Liver (tissue), 9 donors: Measurements from ENCODE around the gene CBL. TPM values are rescaled to one million over a fixed set of nuclear protein-coding genes. Genes with fewer than 3 reads are reported as not detected.

Experiments
- DNase-seq: peaks from one replicate; pipeline ENCODE4 v3.0.0-alpha.2; 2017; ENCODE audit warnings: low spot score
- H3K27ac ChIP-seq, 2 donors: one replicate each; pipeline ENCODE4 v1.7.0; 2013; ENCODE audit warnings: inconsistent platforms in 2 of 2, low read length in 2 of 2, control low read depth in 1 of 2, low read depth in 1 of 2, mild to moderate bottlenecking in 1 of 2
- H3K27me3 ChIP-seq, 4 donors: one replicate each; pipeline versions ENCODE4 v1.6.1 to v1.7.0; 2013; ENCODE audit warnings: low read length in 3 of 4, inconsistent platforms in 1 of 4, mild to moderate bottlenecking in 1 of 4, moderate library complexity in 1 of 4; ENCODE audit not compliant: control insufficient read depth in 4 of 4, insufficient read depth in 4 of 4
- H3K36me3 ChIP-seq, 4 donors: one replicate each; pipeline versions ENCODE4 v1.6.1 to v1.7.0; 2013; ENCODE audit warnings: low read length in 3 of 4, mild to moderate bottlenecking in 3 of 4, low read depth in 1 of 4, moderate library complexity in 1 of 4; ENCODE audit not compliant: control insufficient read depth in 4 of 4, insufficient read depth in 3 of 4
- H3K4me1 ChIP-seq, 4 donors: one replicate each; pipeline versions ENCODE4 v1.6.1 to v1.7.0; 2013; ENCODE audit warnings: low read length in 3 of 4, mild to moderate bottlenecking in 3 of 4, moderate library complexity in 1 of 4; ENCODE audit not compliant: control insufficient read depth in 4 of 4, insufficient read depth in 4 of 4
- H3K4me3 ChIP-seq, 3 donors: one replicate each; pipeline versions ENCODE4 v1.6.1 to v1.7.0; 2013; ENCODE audit warnings: low read length in 3 of 3, control low read depth in 1 of 3, low read depth in 1 of 3, mild to moderate bottlenecking in 1 of 3
- H3K9ac ChIP-seq, 2 donors: one replicate each; pipeline ENCODE4 v1.7.0; 2013; ENCODE audit warnings: low read length in 2 of 2, mild to moderate bottlenecking in 2 of 2, moderate library complexity in 2 of 2, control low read depth in 1 of 2, low read depth in 1 of 2
- H3K9me3 ChIP-seq, 4 donors: one replicate each; pipeline versions ENCODE4 v1.6.1 to v1.7.0; 2013; ENCODE audit warnings: low read length in 3 of 4; ENCODE audit not compliant: control insufficient read depth in 4 of 4
- ATF3 ChIP-seq: IDR thresholded peaks from 2 replicates; pipeline ENCODE4 v1.6.1; 2016; ENCODE audit warnings: antibody characterized with exemption
- CTCF ChIP-seq: fragments of 150-350 bp; IDR thresholded peaks from 2 replicates; pipeline ENCODE4 v1.5.1; 2017; ENCODE audit warnings: improper control_type of control experiment, low read depth, low read length; ENCODE audit not compliant: missing input control
- EGR1 ChIP-seq, 2 donors: IDR thresholded peaks; 2 replicates each; pipeline ENCODE4 v1.6.1; 2016 to 2018; ENCODE audit warnings: antibody characterized with exemption in 2 of 2, low read depth in 2 of 2
- FOXA1 ChIP-seq: IDR thresholded peaks from 2 replicates; pipeline ENCODE4 v1.6.1; 2016; ENCODE audit warnings: antibody characterized with exemption
- FOXA2 ChIP-seq: IDR thresholded peaks from 2 replicates; pipeline ENCODE4 v1.6.1; 2016; ENCODE audit warnings: antibody characterized with exemption
- GABPA ChIP-seq, 2 donors: IDR thresholded peaks in 1 of 2; conservative IDR thresholded peaks in 1 of 2; 2 replicates each; pipeline ENCODE4 v1.6.1; 2016; ENCODE audit warnings: antibody characterized with exemption in 2 of 2, mild to moderate bottlenecking in 1 of 2, moderate library complexity in 1 of 2
- HNF4A ChIP-seq, 2 donors: conservative IDR thresholded peaks; 2 replicates each; pipeline ENCODE4 v1.6.1; 2016; ENCODE audit warnings: antibody characterized with exemption in 2 of 2, mild to moderate bottlenecking in 2 of 2
- HNF4G ChIP-seq: IDR thresholded peaks from 2 replicates; pipeline ENCODE4 v1.6.1; 2016; ENCODE audit warnings: antibody characterized with exemption
- JUND ChIP-seq, 2 donors: IDR thresholded peaks; 2 replicates each; pipeline ENCODE4 v1.6.1; 2016; ENCODE audit warnings: antibody characterized with exemption in 2 of 2
- MAX ChIP-seq: IDR thresholded peaks from 2 replicates; pipeline ENCODE4 v1.6.1; 2016; ENCODE audit warnings: antibody characterized with exemption
- NR2F2 ChIP-seq: IDR thresholded peaks from 2 replicates; pipeline ENCODE4 v1.6.1; 2016; ENCODE audit warnings: antibody characterized with exemption
- RAD21 ChIP-seq, 2 donors: IDR thresholded peaks; 2 replicates each; pipeline ENCODE4 v1.6.1; 2016; ENCODE audit warnings: antibody characterized with exemption in 2 of 2, mild to moderate bottlenecking in 2 of 2
- REST ChIP-seq: IDR thresholded peaks from 2 replicates; pipeline ENCODE4 v1.6.1; 2016; ENCODE audit warnings: antibody characterized with exemption, mild to moderate bottlenecking
- RXRA ChIP-seq, 2 donors: IDR thresholded peaks; 2 replicates each; pipeline ENCODE4 v1.6.1; 2017 to 2018; ENCODE audit warnings: antibody characterized with exemption in 2 of 2, mild to moderate bottlenecking in 1 of 2
- SP1 ChIP-seq: IDR thresholded peaks from 2 replicates; pipeline ENCODE4 v1.6.1; 2018; ENCODE audit warnings: antibody characterized with exemption, mild to moderate bottlenecking
- TAF1 ChIP-seq: conservative IDR thresholded peaks from 2 replicates; pipeline ENCODE4 v1.6.1; 2016; ENCODE audit warnings: antibody characterized with exemption, mild to moderate bottlenecking
- YY1 ChIP-seq: IDR thresholded peaks from 2 replicates; pipeline ENCODE4 v1.6.1; 2016; ENCODE audit warnings: antibody characterized with exemption, mild to moderate bottlenecking
- ZBTB33 ChIP-seq: IDR thresholded peaks from 2 replicates; pipeline ENCODE4 v1.6.1; 2016; ENCODE audit warnings: antibody characterized with exemption
- WGBS: extraction: QIAGEN DNeasy Blood & Tissue Kit; methylation state at CpG from one replicate; pipeline ENCODE4 v1.1.7; 2013; 5-methylcytosine and 5-hydroxymethylcytosine counted together
- polyA plus RNA-seq, 2 donors: library from polyadenylated mRNA; stranded (reverse) in 1 of 2; unstranded in 1 of 2; fragments of 200-250 nt in 1 of 2; fragments of >200 nt in 1 of 2; fragmentation: Nextera tagmentation in 1 of 2; extraction: Ambion mirVana in 1 of 2; gene quantifications; one replicate each; pipeline versions ENCODE4 v1.2.1 to v1.2.3, GENCODE V29; 2013 to 2015
- total RNA-seq, 2 donors: library from RNA; depleted of rRNA; stranded (reverse); fragments of >200 nt; gene quantifications; one replicate each; pipeline ENCODE4 v1.2.3, GENCODE V29; 2014
- donor health status: healthy.
- donor health status: healthy.
- donor health status: healthy.
- donor health status: healthy.
- donor health status: healthy.

Gene CBL
- total and polyA plus RNA-seq, 4 donors = 1.6 to 5.5 (median 3.5) TPM

GRCh38 chr11:119173453-119173852 is 32.7 kb upstream of the CBL start:
- Histone ChIP-seq H3K27me3 (no peaks in the 10 kb centered on the region), H3K9ac (no peak overlapping the region), H3K27ac (no peak overlapping the region), H3K4me3 (no peak overlapping the region), H3K4me1 (peaks cover 3 to 8% (median 5%) of the 10 kb centered on the region in 4 donors), H3K9me3 (no peaks in the 10 kb centered on the region), H3K36me3 (peaks cover 0 to 25% (median 9%) of the 10 kb centered on the region in 4 donors)
- WGBS = 94% methylated on average over 21 of the region's 21 CpGs
- TF ChIP-seq HNF4G (no peak), HNF4A (conservative IDR thresholded peaks at IDR 0.05) (no peak), JUND (IDR thresholded peaks at IDR 0.05) (no peak), ATF3 (no peak), ZBTB33 (no peak), FOXA1 (no peak)
- no peak for DNase-seq

DNA sequence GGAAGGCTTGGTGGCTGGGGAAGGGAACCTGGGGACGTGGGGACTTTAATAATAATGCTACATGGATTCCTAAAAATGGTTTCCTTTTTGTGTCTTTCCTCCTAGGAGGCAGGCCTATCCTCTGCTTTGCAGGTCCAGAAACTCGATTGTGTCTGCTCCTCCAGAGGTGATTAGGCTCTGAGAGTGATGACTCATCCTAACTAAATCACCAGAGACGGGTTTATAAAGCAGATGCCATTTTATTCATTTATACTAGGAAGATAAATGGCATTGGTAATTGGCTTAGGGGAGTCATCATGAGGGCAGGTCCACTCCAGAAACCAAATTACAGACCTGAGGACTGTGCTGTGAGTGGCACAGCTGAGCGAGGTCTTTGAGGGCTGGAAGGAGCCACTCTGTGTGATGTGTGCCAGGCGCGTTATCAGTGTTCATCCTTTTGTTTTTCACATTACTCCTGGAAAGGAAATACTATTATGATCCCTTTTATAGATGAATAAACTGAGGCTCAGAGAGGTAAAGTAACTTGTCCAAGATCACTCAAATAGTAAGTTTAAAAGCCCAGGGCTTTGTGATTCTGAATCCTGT is 30.6 kb upstream of the CBL start:
- Histone ChIP-seq H3K27ac (no peak overlapping the region), H3K4me3 (no peak overlapping the region), H3K9ac (no peak overlapping the region), H3K36me3 (peaks cover 0 to 25% (median 9%) of the 10 kb centered on the region in 4 donors), H3K27me3 (no peaks in the 10 kb centered on the region), H3K9me3 (no peaks in the 10 kb centered on the region), H3K4me1 (peaks cover 0 to 7% (median 4%) of the 10 kb centered on the region in 4 donors)
- WGBS = 83% methylated on average over 6 of the region's 6 CpGs
- no peak for TF ChIP-seq JUND (IDR thresholded peaks at IDR 0.05)
- TF ChIP-seq HNF4G = no peak
- no peak for TF ChIP-seq RXRA (IDR thresholded peaks at IDR 0.05)
- TF ChIP-seq ZBTB33 = no peak
- TF ChIP-seq REST = no peak
- TF ChIP-seq TAF1 = no peak
- no peak for TF ChIP-seq MAX
- TF ChIP-seq GABPA (IDR thresholded peaks at IDR 0.05 in 1 of 2, conservative IDR thresholded peaks at IDR 0.05 in 1 of 2) = no peak
- TF ChIP-seq FOXA2 = no peak
- TF ChIP-seq EGR1 (IDR thresholded peaks at IDR 0.05; ENCODE audit: low read depth in 2 of 2) = no peak
- no peak for TF ChIP-seq ATF3
- no peak for TF ChIP-seq FOXA1
- no peak for TF ChIP-seq YY1
- no peak for TF ChIP-seq RAD21 (IDR thresholded peaks at IDR 0.05)
- no peak for TF ChIP-seq NR2F2
- no peak for TF ChIP-seq SP1
- TF ChIP-seq HNF4A (conservative IDR thresholded peaks at IDR 0.05) = no peak
- no peak for TF ChIP-seq CTCF
- DNase-seq = no peak
